ENCODE measurements around the gene PPP2R2C.

DNA sequence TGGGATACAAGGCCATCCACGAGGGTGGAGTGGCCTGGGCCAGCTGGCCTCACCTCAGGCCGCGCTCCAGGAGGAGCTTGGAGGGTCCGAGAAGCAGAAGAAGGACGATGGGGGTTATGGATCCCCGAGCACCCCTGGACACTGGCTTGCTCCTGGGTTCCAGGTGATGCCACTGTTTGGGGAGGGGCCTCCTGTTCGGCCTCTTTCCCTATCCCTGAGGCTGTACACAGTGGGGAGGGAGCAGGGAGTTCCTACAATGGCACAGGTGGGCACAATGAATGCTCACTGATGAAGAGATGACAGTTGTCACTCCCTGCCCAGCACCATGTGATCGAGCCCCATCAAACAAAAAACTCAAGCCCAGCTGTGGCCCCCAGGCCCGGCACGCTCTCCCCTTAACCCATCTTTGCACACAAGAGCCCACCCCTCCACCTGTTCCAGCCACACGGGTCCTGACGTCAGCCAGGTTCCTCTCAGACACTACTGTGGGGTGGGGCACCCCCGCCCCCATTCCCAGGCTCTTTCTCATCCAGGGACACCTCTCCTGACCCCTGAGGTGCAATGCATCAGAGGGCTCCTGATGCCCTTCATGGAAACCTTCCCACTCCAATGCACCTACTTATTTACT is 132.5 kb downstream of the PPP2R2C start:
- TF ChIP-seq POLR2AphosphoS5 (IDR thresholded peaks at IDR 0.05; ENCODE audit: low read depth, low read length) = no peak
- TF ChIP-seq POLR2A (IDR thresholded peaks at IDR 0.05; ENCODE audit: low read depth, low read length) = no peak
- no peak for TF ChIP-seq PAX5 (IDR thresholded peaks at IDR 0.05; ENCODE audit: insufficient read depth, low read length, severe bottlenecking)
